ENCODE measurements around the gene HES6.

The HES6 gene

DNA sequence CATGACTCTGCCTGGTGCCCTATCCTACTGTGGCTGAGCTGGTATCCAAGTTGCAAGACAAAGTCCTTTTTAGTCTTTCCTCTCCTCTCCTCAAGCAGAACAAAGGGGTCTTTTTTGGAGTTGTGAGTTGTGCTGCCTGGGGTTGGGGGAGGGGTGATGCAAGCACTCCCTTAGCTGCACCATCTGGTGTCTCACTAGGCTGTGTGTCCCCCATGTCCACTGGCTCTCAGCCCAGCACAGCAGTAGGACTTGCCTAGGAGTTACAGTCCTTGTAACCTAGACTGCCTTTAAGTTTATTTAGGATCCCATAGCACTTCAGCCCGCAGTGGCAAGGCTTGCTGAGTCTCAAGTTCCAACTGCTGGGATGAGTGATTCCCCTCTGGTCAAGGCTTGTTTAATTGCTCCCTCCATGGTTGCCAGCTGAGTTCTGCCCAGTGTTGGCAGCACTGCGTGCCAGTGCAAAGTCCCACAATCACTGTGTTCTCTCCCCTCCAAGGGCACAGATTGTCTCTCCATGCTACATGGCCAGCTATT lies 23.1 kb downstream of the HES6 start:
- no peak for DNase-seq (ENCODE audit: low read depth)
- TF ChIP-seq CTCF (conservative IDR thresholded peaks at IDR 0.05; ENCODE audit: control insufficient read depth, insufficient read depth, low read depth, low read length) = no peak
- H3K4me3 ChIP-seq (ENCODE audit: control insufficient read depth, low read depth, low read length) = no peak overlapping the region

GRCh38 chr2:238207006-238207405 lies 32.8 kb downstream of the HES6 start:
- no peak overlapping the region for H3K4me3 ChIP-seq (ENCODE audit: control insufficient read depth, low read depth, low read length)
- DNase-seq (ENCODE audit: low read depth) = no peak
- TF ChIP-seq CTCF (conservative IDR thresholded peaks at IDR 0.05; ENCODE audit: control insufficient read depth, insufficient read depth, low read depth, low read length) = no peak

GRCh38 chr2:238203973-238204683 lies 35.7 kb downstream of the HES6 start:
- DNase-seq (ENCODE audit: low read depth) = no peak
- peak overlapping the region; percentile 47 for H3K4me3 ChIP-seq (ENCODE audit: control insufficient read depth, low read depth, low read length)
- TF ChIP-seq CTCF (conservative IDR thresholded peaks at IDR 0.05; ENCODE audit: control insufficient read depth, insufficient read depth, low read depth, low read length) = no peak

- no peak for TF ChIP-seq CTCF (conservative IDR thresholded peaks at IDR 0.05; ENCODE audit: control insufficient read depth, insufficient read depth, low read depth, low read length)
- peak within 1 kb of the TSS; percentile 77 for H3K4me3 ChIP-seq (ENCODE audit: control insufficient read depth, low read depth, low read length)
- peak; percentile 68 for DNase-seq (ENCODE audit: low read depth)
These were observed 36.5 kb downstream of the HES6 start, which contains the start of gene ILKAP for GRCh38 chr2:238203094-238203972. TSS of gene ILKAP (minus strand) at chr2:238203695. CDS start at chr2:238203553, 142 bp downstream.

DNA sequence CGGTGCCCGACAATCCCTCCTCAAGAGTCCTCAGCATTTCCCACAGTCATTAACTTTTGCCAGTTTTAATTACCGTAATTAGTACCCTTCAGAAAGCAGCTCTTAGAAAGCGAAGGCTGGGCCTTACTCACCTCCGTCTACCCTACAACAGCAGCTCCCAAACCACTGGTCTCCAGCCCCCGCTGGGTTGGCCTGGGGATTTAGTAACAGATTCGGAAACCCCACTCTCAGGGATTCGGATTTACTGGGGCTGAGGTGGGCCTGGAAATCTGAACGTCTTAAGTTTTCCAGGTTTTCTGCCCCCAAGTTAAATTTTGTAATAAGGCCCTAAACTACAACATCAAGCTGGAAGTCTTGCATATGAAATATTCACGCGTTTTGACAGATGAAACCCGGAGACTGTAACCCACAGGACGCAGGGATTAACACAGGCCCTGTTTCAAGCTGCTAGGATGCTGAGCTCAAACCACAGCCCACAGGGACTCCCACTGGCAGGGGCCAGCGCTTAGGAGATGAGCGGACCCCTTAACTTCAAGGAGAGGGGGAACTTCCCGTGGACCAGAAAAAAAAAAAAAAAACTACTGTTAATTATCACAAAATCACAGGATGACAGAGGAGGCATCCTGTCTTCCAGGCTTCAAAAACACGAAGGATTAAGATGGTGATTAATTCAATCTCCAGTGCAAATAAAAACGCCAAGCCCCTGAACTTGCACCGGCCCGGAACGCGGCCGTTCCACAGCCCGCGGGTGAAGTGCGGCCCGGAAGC lies 37.3 kb downstream of the HES6 start:
- peak overlapping the region; percentile 77 for H3K4me3 ChIP-seq (ENCODE audit: control insufficient read depth, low read depth, low read length)
- DNase-seq (ENCODE audit: low read depth) = peak; percentile 33

More for the DNA sequence above, 37.3 kb downstream of the HES6 start:
- TF ChIP-seq CTCF (conservative IDR thresholded peaks at IDR 0.05; ENCODE audit: control insufficient read depth, insufficient read depth, low read depth, low read length) = no peak

All from fibroblast of mammary gland (primary cell).